GM12891 (cell line): ENCODE results near the gene GSDMA.

Experiments
- POLR2A ChIP-seq: IDR thresholded peaks from 2 replicates; pipeline ENCODE4 v1.6.1; 2011; ENCODE audit warnings: low read depth, low read length, control low read depth
- POLR2AphosphoS5 ChIP-seq: IDR thresholded peaks from 2 replicates; pipeline ENCODE4 v1.6.1; 2011; ENCODE audit warnings: low read depth, low read length, control low read depth
- SPI1 ChIP-seq: IDR thresholded peaks from 2 replicates; pipeline ENCODE4 v1.6.1; 2011; ENCODE audit warnings: low read depth, low read length, control low read depth

DNA sequence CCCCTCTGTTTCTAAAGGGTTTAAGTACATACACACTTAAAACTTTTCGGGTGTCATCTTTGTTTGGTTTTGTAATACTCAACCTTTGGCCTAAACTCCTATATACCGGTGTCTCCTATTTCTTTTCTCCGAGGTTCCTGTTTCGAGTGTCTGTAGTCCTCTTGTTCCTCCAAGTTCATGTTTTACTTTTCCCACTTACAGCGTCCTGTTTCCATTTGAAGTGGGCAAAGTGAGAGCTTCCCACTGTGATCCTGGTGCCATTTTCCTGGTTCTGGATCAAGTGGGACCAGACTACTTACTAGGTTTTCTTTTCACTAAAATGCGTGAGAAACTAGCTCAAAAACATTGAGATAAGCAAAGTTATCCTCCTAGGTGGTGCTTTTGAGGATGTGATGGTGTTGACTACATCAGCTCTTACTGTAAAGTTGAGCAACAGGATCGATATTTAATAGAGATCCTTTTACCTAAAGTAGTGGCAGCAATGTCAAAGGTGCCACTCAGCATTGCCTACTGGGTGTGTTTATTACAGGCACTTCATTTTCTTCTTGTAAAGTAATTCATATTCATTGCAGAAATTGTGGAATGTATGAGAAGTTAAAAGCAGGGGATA, 19.1 kb downstream of the GSDMA start:
- no peak for TF ChIP-seq POLR2AphosphoS5
- TF ChIP-seq POLR2A = no peak
- no peak for TF ChIP-seq SPI1
